ENCODE results near the gene ZNF816. TPM values are rescaled to one million over a fixed set of nuclear protein-coding genes. Genes with fewer than 3 reads are reported as not detected.

Gene ZNF816
- total RNA-seq, 1 experiment from 2014 or later = 0.63 TPM

GRCh38 chr19:52901842-52902241 is 60.8 kb downstream of the ZNF816 start:
- Histone ChIP-seq H3K9me3 (peaks cover 5% of the 10 kb centered on the region), H3K36me3 (peaks cover 3% of the 10 kb centered on the region), H3K4me3 (no peak overlapping the region), H3K27me3 (no peaks in the 10 kb centered on the region)
- no peak for DNase-seq

Other genes starting within 250 kb of the ZNF816 start
- gene ZNF611, start 227.8 kb downstream of the ZNF816 start, total RNA-seq (2014; rRNA removed; shearing (Covaris generic); ENCODE audit: low replicate concordance) = 5.3 and 5.5 TPM in 2 replicates
- 1.9 and 2.8 TPM in 2 replicates for gene ZNF600, start 176.1 kb downstream of the ZNF816 start, total RNA-seq (2014; rRNA removed; shearing (Covaris generic); ENCODE audit: low replicate concordance)
- 7.8 and 14.1 TPM in 2 replicates for gene ZNF28, start 141.2 kb downstream of the ZNF816 start, total RNA-seq (2014; rRNA removed; shearing (Covaris generic); ENCODE audit: low replicate concordance)
- gene ZNF468, start 105.3 kb downstream of the ZNF816 start, total RNA-seq (2014; rRNA removed; shearing (Covaris generic); ENCODE audit: low replicate concordance) = 8.2 and 18.3 TPM in 2 replicates
- gene ZNF320, start 65.2 kb downstream of the ZNF816 start, total RNA-seq (2014; rRNA removed; shearing (Covaris generic); ENCODE audit: low replicate concordance) = 1.6 TPM in 1 of 2 replicates, not detected in the other
- gene ZNF888, start 39.5 kb downstream of the ZNF816 start, total RNA-seq (2014; rRNA removed; shearing (Covaris generic); ENCODE audit: low replicate concordance) = 1.5 and 2.3 TPM in 2 replicates
- not detected in 2 replicates for gene ERVV-1, start 51.0 kb upstream of the ZNF816 start, total RNA-seq (2014; rRNA removed; shearing (Covaris generic); ENCODE audit: low replicate concordance)
- not detected in 2 replicates for gene ERVV-2, start 81.9 kb upstream of the ZNF816 start, total RNA-seq (2014; rRNA removed; shearing (Covaris generic); ENCODE audit: low replicate concordance)
- gene ZNF160, start 140.5 kb upstream of the ZNF816 start, total RNA-seq (2014; rRNA removed; shearing (Covaris generic); ENCODE audit: low replicate concordance) = 6.4 and 9.8 TPM in 2 replicates
- not detected in 2 replicates for gene ZNF415, start 170.0 kb upstream of the ZNF816 start, total RNA-seq (2014; rRNA removed; shearing (Covaris generic); ENCODE audit: low replicate concordance)
- gene ZNF347, start 196.2 kb upstream of the ZNF816 start, total RNA-seq (2014; rRNA removed; shearing (Covaris generic); ENCODE audit: low replicate concordance) = 0.69 and 1.5 TPM in 2 replicates
- gene ZNF665, start 230.5 kb upstream of the ZNF816 start, total RNA-seq (2014; rRNA removed; shearing (Covaris generic); ENCODE audit: low replicate concordance) = not detected in 2 replicates

All from MG63 (cell line).